DOHH2 (cell line): ENCODE measurements around the gene DAPK2.

Experiments used
- CTCF ChIP-seq: fragments of 200-600 bp; sonication (generic); IDR thresholded peaks from one replicate; pipeline ENCODE4 v1.5.1; 2014; ENCODE audit warnings: antibody characterized with exemption, mild to moderate bottlenecking, low read depth, low read length; ENCODE audit not compliant: poor library complexity, severe bottlenecking
- EZH2phosphoT487 ChIP-seq: fragments of 200-600 bp; sonication (generic); IDR thresholded peaks from 2 replicates; pipeline ENCODE4 v1.6.1; 2017; ENCODE audit warnings: borderline replicate concordance, mild to moderate bottlenecking, antibody characterized with exemption, low read length, moderate library complexity, mixed read lengths

GRCh38 chr15:63948971-63949370 lies 97.3 kb downstream of the DAPK2 start:
- no peak for TF ChIP-seq EZH2phosphoT487
- no peak for TF ChIP-seq CTCF
